ENCODE results near the gene LATS1.
"Not testable (repeated sequence)": the region's sequence is repeated elsewhere in the genome, so short reads cannot be mapped to it uniquely, and the experiment has no call there.

LATS1 gene

DNA sequence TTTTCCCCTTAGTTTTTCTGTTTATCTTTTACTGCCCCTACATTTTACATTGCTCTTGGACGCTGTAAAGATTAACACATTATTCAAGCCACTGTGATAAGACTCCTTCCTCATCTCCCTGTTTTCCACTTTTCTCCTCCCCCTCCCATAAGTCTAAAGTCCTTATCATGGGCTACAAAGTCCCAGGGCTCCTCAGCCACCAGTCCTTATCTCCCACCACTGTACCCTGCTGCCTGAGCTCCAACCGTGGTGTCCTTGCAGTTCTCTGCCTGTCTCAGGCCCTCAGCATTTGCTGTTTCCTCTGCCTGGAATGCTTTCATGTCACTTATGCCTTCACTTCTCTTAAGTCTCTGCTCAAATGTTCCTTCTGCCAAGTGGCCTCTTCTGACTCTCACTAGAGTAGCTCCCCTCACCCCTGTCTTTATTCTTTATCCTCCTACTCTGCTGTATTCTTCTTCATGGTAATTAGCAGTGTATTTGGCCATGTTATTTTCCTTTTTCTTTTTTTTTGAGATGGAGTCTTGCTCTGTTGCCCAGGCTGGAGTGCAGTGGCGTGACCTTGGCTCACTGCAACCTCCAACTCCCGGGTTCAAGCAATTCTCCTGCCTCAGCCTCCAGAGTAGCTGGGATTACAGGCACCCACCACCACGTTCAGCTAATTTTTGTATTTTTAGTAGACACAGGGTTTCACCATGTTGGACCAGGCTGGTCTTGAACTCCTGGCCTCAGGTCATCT is 10.8 kb upstream of the LATS1 start:
- no peak for DNase-seq

DNA sequence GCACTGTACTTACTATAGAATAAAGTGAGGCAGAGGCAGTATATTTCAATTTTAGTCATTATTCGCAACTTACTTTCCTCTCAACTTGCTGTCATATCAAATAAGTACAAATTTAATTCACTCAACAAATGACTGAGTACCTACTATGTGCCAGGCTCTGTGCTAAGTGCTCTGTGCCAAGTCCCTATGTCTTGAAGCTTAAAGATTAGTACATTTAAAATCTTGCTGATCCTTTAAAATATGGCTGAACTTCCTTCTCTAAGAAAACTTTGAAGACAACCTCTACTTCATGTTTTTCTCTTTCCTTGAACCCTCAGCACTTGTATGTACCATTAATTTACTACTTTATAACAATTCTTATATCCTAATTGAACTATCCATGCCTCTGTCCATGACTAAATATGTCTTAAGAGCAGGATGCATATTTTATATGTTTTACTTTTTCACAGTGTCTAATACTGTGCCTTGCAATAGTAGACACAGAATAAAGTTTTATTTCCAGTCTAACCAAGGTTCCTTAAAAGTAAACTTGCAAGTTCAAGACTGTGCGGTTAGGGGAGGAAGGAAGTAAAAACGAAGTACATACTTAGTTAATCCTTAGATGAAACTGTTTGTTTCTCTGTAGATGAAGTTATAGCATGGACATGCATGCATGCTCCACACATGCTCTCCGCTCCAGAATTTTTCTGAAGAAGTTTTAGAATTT is 10.0 kb upstream of the LATS1 start:
- DNase-seq, result no peak

- DNase-seq, result no peak
Observed at GRCh38 chr6:149725785-149726184, 7.9 kb upstream of the LATS1 start.

DNA sequence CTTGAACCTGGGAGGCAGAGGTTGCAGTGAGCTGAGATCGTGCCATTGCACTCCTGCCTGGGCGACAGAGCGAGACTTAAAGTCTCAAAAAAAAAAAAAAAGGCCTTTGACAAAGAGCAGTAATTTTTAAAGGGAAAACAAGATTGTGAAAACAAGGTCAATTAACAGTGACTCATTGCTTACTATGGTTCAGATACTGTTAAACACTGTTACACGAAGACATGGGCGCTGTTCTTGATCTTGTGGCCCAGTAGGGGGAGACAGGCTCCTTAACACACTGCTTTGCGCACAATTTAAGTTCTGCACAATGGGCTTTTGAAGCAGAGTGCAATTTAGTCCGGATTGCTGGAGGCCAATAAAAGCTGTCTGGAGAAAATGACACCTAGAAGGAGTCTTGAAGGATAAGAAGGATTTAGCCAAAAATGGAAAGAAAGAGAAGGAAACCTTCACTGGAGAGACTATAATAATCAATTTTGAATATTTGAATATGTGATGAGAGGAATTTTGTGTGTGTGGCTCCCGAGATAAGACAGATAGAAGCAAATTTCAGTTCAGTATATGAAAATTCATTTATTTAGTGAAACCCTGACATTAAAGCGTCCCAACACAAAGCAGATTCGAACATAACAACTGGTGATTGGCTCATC is 6.0 kb upstream of the LATS1 start:
- peak; percentile 72 for DNase-seq

DNA sequence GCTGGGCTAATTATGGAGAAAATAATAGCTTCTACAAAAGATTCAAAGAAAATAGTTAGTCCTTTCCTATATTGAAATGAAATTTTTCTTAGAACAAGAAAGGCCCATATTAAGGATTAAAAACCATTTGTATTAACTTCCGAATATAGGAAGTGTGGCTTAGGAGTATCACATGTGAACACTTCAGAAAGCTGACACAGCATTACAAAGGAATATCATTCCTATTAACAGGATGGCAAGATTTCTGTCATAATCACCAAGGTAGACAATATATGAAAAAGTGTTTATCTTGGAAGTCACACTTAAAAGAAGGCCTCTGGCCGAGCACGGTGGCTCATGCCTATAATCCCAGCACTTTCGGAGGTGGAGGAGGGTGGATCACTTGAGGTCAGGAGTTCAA is 5.4 kb upstream of the LATS1 start:
- no peak for DNase-seq

DNA sequence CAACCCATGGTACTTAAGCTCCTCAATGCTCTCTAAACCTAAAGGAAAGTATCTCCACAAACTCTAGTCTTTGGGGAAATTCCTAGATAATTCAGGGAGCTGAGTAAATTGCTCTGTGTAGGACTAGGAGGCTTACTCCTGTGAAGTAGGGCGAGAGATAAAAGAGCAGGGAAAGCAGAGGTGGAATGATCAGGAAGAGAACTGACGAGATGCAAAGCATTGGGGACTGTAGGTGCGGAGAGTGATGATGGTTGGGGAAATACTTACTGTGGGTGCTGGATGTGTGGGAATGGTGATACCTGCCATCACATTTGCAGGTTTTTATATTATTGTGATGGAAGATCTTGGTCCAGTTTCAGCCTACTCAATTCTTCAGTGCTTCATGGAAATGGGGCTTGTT is 1.6 kb upstream of the LATS1 start:
- no peak for DNase-seq

DNA sequence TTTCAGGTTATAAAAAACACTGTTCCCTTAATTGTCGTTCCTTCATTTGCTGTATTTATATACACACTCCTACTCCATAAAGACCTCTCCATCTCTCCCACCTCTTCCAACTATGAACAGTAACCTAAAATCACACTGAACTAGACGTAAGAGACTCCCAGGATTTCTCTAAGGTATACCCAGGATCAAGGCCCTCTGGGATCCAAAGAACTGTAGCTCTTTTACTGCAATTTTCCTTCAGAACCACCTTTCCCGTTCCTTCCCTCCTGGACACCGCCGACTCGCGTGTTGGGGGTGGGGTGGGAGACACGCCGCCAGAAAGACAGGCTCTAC is 680 bp downstream of the LATS1 start:
- DNase-seq, result no peak

DNA sequence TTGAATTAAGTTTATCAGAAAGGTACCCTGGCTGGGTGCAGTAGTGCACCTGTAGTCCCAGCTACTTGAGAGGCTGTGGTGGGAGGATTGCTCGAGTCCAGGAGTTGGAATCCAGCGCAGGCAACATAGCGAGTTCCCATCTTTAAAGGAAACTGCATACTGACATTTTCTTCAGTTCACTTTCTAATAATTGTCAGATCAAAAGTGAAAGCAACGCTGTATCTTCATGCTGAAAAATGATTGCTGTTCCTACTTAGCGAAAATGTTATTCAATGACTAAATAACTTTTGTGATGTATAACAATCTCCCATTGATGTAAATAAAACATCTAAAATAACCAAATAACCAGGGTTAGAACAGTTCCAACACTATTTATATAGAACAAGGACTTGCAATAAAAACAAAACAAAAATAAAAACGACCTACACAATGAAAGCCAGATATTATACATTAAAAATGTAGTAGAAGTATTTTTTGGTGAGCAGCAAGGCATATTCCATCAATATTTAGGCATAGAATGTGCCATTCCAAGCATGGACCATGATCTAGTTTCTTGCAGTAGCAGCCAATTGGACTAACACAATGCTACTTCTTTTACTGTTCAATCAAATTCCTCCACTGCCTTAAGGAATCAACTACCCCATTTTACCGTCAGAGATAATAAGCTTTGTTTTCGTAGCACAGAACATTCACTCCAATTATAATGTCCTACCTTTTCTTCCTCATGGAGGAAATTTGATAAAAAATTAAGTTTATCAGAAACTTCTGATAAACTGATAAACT is 1.5 kb downstream of the LATS1 start:
- DNase-seq, result peak; percentile 15

DNA sequence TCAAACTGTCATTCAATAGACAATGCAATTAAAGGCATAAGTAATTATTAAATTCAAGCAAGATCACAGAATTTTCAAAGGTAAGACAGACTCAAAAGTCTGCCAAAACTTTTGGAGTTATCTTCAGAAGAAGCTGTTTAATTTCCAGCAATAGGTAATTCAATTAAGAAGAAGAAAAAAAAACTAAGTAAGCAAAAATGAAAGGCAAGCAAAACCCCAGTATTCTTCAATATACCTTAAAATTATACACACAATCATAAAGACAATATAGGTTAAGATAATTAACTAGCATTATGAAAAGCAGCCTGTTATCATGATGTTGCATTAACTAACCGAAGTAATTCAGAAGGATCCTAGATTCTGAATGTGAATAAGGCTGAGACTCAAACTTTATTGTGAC is 3.5 kb downstream of the LATS1 start:
- DNase-seq, result no peak

- no peak for DNase-seq
Observed at GRCh38 chr6:149711711-149712110, 6.2 kb downstream of the LATS1 start.

DNA sequence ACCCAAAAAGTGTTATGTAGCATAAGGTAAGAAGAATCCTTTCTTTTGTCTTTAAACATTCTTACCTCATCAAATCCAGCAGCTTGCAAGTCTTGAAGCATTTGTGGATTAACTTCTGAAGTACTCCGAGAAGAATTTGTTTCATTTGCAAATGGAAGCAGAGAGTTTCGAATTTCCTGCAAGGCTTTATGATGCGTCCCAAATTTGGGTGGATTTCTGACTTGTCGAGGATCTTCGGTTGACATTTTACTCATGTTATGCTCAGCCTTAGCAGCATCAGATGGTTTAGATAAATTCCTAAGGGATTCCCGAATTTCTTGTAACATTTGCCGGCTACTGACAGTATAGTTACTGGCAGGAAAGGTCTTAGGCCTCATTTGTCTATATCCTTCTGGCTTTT is 16.2 kb downstream of the LATS1 start:
- DNase-seq, result peak; percentile 21

DNA sequence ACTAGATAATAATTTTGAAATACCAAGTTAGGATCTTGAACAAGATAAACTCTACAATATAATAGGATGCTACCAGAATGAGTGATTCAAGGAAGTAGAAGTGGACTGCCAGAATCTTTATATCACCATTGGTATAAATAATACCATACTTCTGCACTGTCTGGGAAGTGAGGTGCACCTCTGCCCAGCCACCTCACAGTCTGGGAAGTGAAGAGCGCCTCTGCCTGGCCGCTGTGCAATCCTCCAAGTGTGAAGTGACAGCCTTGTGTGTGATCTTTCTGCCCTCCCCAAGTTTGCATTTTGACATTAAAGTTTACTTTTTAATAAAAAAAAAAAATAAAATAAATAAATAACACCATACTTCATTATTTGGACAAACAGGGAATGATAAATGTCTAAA is 18.8 kb downstream of the LATS1 start:
- no peak for DNase-seq

DNA sequence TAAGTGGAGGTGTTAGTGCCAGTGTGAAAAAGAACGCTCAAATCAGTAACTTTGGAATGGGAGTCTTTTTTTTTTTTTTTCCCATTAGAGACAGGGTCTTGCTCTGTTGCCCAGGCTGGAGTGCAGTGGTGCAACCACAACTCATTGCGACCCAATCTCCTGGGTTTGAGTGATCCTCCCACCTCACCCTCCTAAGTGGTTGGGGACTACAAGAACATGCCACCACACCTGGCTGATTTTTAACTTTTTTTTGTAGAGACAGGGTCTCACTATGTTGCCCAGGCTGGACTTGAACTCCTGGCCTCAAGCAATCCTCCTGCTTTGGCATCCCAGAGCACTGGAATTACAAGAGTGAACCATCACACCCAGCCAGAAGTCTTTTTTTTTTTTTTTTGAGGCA is 19.7 kb downstream of the LATS1 start:
- no peak for DNase-seq

- DNase-seq, result peak; percentile 68
Observed at GRCh38 chr6:149696901-149697300, 21.0 kb downstream of the LATS1 start.

DNA sequence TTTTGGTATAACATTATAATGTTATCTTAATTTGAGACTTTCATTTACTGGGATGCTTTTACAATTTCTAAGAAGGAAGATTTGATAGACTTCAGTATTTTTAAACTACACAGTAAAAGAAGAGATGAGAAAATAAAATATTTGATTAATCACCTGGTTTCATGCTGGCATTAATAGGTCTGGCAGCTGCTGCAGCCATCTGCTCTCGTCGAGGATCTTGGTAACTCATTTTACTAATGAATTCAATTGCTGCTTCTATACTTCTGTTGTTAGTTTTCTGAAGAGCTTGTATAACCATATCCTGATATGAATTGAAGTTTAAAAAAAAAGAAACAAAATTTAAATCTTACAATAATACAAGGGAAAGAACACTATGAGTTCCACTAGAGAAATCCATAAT is 23.0 kb downstream of the LATS1 start:
- DNase-seq, result no peak

GRCh38 chr6:149691201-149691600 is 26.7 kb downstream of the LATS1 start:
- DNase-seq, result no peak

- no peak for DNase-seq
Observed at GRCh38 chr6:149686230-149686629, 31.7 kb downstream of the LATS1 start.

DNA sequence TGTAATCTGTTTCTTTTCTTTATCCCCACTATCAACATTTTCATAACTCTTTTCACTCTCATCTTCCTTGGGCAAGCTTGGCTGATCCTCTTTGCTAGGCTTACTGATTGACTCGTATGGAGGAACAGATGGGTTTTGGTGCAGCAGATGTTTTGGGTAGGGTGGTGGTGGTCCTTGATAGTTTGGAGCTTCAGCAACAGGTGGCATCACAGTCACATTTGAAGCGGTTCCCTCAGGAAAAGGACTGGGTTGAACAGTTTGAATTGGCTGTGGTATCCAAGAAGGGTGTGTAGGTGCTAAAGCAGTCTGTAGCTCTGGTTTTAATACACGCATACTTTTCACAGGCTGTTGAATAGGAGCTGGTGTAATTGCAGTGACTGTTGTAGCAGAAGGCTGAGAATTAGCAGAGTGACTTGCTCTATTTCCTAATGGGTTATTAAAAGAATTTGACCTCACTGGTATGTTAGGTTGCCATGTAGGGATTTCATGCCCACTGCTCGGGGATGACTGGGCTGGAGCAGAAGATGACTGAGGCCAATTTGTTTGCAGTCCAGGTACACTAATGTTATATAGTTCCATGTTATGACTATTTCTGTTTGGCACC is 34.5 kb downstream of the LATS1 start:
- DNase-seq, result no peak

DNA sequence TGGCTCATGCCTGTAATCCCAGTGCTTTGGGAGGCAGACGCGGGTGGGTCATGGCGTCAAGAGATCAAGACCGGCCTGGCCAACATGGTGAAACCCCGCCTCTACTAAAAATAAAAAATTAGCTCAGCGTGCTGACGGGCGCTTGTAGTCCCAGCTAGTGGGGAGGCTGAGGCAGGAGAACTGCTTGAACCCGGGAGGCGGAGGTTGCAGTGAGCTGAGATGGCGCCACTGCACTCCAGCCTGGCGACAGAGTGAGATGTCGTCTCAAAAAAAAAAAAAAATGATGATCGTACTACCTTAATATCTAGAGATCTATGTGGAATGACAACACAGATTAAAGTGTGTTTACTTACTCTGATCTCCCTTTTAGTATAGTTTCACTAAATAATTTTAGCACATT is 36.1 kb downstream of the LATS1 start:
- not testable (repeated sequence) for DNase-seq

DNA sequence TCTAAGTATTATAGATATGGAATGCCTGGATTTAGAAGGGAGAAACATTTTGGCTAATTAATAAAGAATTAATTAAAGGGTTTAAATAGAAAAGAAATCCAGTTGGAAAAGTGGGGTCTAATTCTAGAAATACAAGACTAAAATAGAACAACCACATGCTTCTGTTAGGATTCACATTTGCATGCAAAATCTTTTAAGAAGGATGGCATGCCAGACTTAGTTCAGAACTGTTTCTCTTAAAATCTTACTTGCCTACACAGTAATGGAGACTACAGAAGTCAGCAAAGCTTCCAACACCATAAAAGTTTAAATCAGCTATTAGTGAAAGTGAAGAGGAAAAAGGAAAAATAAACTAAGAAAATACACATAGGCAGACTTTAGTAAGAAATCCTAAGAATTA is 36.7 kb downstream of the LATS1 start:
- DNase-seq, result no peak

DNA sequence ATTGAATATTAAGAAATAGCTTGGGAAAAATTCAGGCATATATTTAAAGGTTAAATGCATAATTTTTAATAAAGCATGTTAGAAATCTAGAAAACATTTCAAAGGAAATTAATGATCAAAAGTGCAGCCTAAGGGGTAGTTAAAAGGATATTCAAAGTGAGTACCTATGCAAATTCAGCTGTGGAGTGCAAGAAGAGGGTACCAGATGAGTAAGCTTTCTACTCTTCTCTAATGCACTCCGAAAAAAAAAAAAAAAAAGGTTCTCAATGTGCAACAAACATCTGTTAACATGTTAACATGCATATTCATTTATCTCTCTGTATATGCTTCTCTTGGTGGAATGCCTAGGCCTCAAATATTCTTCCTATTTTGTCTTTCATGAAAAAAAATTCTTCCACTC is 37.4 kb downstream of the LATS1 start:
- DNase-seq, result no peak

DNA sequence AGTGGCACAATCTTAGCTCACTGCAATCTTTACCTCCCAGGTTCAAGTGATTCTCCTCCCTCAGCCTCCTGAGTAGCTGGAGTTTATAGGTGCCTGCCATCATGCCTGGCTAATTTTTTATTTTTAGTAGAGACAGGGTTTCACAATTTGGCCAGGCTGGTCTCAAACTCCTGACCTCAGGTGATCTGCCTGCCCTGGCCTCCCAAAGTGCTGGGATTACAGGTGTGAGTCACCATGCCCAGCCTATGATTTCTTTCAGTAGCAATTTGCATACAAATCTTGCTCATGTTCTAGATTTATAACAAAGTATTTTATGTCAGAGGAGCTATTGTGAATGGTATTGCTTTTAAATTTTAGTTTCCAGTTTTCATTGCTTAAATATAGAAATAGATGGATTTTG is 45.6 kb downstream of the LATS1 start:
- DNase-seq, result not testable (repeated sequence)

GRCh38 chr6:149660028-149660427 is 57.9 kb downstream of the LATS1 start:
- DNase-seq, result no peak
